ENCODE data around the gene HDAC4.

HDAC4 gene

GRCh38 chr2:239374896-239375277 lies 25.9 kb downstream of the HDAC4 start:
- no peak overlapping the region for H3K4me3 ChIP-seq (replicated peaks; ENCODE audit: insufficient read depth, low read length)
- H3K27ac ChIP-seq (replicated peaks): no peak overlapping the region
- no peak for DNase-seq (ENCODE audit: low read depth in 1 of 2, low spot score in 1 of 2)
- no peak for TF ChIP-seq REST (IDR thresholded peaks at IDR 0.05; ENCODE audit: insufficient replicate concordance, low read depth)
- no peak for TF ChIP-seq POLR2AphosphoS5 (IDR thresholded peaks at IDR 0.05; ENCODE audit: low read depth)
- TF ChIP-seq CTCF (IDR thresholded peaks at IDR 0.05; ENCODE audit: insufficient read depth, low read length): no peak
- no peak for TF ChIP-seq SPI1 (IDR thresholded peaks at IDR 0.05; ENCODE audit: borderline replicate concordance, low read depth)
- no peak for TF ChIP-seq GABPA (IDR thresholded peaks at IDR 0.05; ENCODE audit: low read depth)
- H3K27me3 ChIP-seq (ENCODE audit: insufficient read depth, poor library complexity, severe bottlenecking): no peaks in the 10 kb centered on the region

- DNase-seq (ENCODE audit: low read depth in 1 of 2, low spot score in 1 of 2): no peak
- no peak overlapping the region for H3K4me3 ChIP-seq (replicated peaks; ENCODE audit: insufficient read depth, low read length)
- no peak for TF ChIP-seq POLR2AphosphoS5 (IDR thresholded peaks at IDR 0.05; ENCODE audit: low read depth)
- no peak for TF ChIP-seq GABPA (IDR thresholded peaks at IDR 0.05; ENCODE audit: low read depth)
- no peak for TF ChIP-seq SPI1 (IDR thresholded peaks at IDR 0.05; ENCODE audit: borderline replicate concordance, low read depth)
- no peak for TF ChIP-seq REST (IDR thresholded peaks at IDR 0.05; ENCODE audit: insufficient replicate concordance, low read depth)
- no peak for TF ChIP-seq CTCF (IDR thresholded peaks at IDR 0.05; ENCODE audit: insufficient read depth, low read length)
- H3K27me3 ChIP-seq (ENCODE audit: insufficient read depth, poor library complexity, severe bottlenecking): no peaks in the 10 kb centered on the region
- H3K27ac ChIP-seq (replicated peaks): no peak overlapping the region
Observed at GRCh38 chr2:239372835-239373234, 28.0 kb downstream of the HDAC4 start.

GRCh38 chr2:239371726-239372686 lies 28.8 kb downstream of the HDAC4 start:
- no peak for DNase-seq (ENCODE audit: low read depth in 1 of 2, low spot score in 1 of 2)
- no peak overlapping the region for H3K4me3 ChIP-seq (replicated peaks; ENCODE audit: insufficient read depth, low read length)
- TF ChIP-seq POLR2AphosphoS5 (IDR thresholded peaks at IDR 0.05; ENCODE audit: low read depth): no peak
- TF ChIP-seq REST (IDR thresholded peaks at IDR 0.05; ENCODE audit: insufficient replicate concordance, low read depth): no peak
- no peak for TF ChIP-seq GABPA (IDR thresholded peaks at IDR 0.05; ENCODE audit: low read depth)
- no peak for TF ChIP-seq CTCF (IDR thresholded peaks at IDR 0.05; ENCODE audit: insufficient read depth, low read length)
- TF ChIP-seq SPI1 (IDR thresholded peaks at IDR 0.05; ENCODE audit: borderline replicate concordance, low read depth): no peak
- no peak overlapping the region for H3K27ac ChIP-seq (replicated peaks)
- H3K27me3 ChIP-seq (ENCODE audit: insufficient read depth, poor library complexity, severe bottlenecking): no peaks in the 10 kb centered on the region

Data from HL-60 (cell line).